ENCODE measurements around the gene ARL3. TPM values are rescaled to one million over a fixed set of nuclear protein-coding genes. Genes with fewer than 3 reads are reported as not detected.

The ARL3 gene
- total RNA-seq, 4 donors from 2014 or later, result 2.2 to 3.4 (median 2.8) TPM

DNA sequence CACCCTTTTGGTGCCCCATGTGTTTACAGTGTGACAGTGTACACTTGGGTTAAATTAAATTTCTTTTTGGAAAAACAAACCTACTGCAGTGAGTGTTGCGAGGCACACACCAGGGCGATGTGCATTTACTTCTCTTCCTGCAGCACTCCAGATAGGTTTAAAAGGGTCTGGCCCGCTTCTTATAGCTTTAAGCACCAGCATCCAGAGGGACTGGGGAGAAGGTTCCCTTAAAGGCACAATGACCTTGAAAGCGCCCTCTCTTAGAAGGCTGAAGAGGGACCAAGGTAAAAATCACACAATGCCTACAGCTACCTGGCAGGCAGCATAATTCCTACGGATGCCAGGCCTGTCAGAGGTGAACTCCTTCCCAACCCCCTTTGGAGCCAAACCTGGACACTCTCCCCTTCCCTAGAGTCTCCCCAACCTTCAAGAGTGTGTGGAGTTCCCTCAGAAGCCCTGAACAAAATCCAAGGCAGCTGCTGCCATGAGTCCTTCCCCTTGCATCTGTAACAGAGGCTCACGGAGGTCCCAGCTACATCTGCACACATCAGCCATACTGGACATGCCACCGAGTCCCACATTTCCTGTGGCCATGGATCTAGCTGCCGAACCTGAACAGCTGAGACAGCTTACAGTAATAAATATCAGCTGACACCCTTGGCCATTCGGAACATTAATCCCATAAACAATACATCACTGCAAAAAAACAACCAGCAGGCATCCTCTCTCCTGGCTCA is 36.7 kb downstream of the ARL3 start:
- peak overlapping the region; percentile 63 to 75 (median 72) for H3K27ac ChIP-seq

DNA sequence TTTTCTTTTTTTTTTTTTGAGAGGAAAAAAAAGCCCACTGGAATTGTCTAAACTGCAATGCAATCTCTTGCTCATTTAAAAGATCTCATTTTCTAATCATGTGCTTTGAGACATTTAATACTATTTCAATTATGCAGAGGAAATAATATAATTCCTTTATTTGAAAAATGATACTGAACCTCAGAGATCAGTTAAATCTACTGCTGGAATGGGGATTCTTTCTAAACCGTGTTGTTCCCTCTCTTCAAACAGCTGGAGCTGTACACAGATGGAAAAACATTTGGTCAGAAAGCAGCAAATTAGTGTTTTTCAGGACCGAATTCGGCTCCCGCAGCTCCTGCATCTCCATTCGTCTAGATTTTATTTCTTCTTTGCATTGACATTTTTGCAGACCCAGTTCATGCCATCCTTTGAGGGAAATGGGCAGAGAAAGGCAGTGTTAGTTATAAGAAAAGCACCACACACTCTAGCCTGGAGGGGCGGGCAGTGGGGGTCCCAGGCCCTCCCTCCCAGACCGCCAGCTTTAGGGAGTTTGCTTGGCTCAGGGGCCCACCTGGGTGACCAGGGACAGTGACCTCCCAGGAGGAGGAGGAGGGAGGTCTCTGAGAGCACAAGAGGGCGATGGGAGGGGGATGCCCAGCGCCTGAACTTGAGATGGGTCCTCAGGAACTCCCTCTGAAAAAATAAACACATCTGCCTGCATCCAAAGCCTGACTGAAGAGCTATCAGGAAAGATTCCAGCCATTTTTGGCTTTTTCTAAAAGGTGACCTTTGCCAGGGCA is 37.5 kb downstream of the ARL3 start:
- no peak for DNase-seq
- intact Hi-C loops (cut with DNase I; ENCODE audit: low total_unique reads) (no loop called here), in situ Hi-C loops (cut with MboI; ENCODE audit: low pct_ligation_motif_present in 1 of 4, low pct_unique_long_range_greater_than_20kb in 1 of 4, low sequenced_read_pairs in 3 of 4) (no loop called here)
- 68 to 73% methylated on average over 5 to 9 of the region's 9 CpGs for WGBS, 2 donors (ENCODE audit: low coverage in 1 of 2)
- H3K27ac ChIP-seq, result peak overlapping the region; percentile 63 to 75 (median 72)
- H3K4me3 ChIP-seq, result no peak overlapping the region
- peaks cover 21 to 58% (median 30%) of the 10 kb centered on the region in 4 donors for H3K4me1 ChIP-seq
- no peaks in the 10 kb centered on the region for H3K9me3 ChIP-seq
- H3K27me3 ChIP-seq, result no peaks in the 10 kb centered on the region
- no peaks in the 10 kb centered on the region for H3K36me3 ChIP-seq
- TF ChIP-seq, protein P1, sequence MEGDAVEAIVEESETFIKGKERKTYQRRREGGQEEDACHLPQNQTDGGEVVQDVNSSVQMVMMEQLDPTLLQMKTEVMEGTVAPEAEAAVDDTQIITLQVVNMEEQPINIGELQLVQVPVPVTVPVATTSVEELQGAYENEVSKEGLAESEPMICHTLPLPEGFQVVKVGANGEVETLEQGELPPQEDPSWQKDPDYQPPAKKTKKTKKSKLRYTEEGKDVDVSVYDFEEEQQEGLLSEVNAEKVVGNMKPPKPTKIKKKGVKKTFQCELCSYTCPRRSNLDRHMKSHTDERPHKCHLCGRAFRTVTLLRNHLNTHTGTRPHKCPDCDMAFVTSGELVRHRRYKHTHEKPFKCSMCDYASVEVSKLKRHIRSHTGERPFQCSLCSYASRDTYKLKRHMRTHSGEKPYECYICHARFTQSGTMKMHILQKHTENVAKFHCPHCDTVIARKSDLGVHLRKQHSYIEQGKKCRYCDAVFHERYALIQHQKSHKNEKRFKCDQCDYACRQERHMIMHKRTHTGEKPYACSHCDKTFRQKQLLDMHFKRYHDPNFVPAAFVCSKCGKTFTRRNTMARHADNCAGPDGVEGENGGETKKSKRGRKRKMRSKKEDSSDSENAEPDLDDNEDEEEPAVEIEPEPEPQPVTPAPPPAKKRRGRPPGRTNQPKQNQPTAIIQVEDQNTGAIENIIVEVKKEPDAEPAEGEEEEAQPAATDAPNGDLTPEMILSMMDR (IDR thresholded peaks at IDR 0.05), result no peak
- no peak for TF ChIP-seq POLR2AphosphoS5 (IDR thresholded peaks at IDR 0.05)
- no peak for TF ChIP-seq POLR2A (IDR thresholded peaks at IDR 0.05)
- no peak for TF ChIP-seq EP300 (IDR thresholded peaks at IDR 0.05; ENCODE audit: low read depth)

More for the DNA sequence above, 36.7 kb downstream of the ARL3 start:
- peaks cover 21 to 58% (median 30%) of the 10 kb centered on the region in 4 donors for H3K4me1 ChIP-seq
- no peaks in the 10 kb centered on the region for H3K9me3 ChIP-seq
- in situ Hi-C loops (cut with MboI; ENCODE audit: low pct_ligation_motif_present in 1 of 4, low pct_unique_long_range_greater_than_20kb in 1 of 4, low sequenced_read_pairs in 3 of 4), result no loop called here
- TF ChIP-seq POLR2A (IDR thresholded peaks at IDR 0.05) (no peak), POLR2AphosphoS5 (IDR thresholded peaks at IDR 0.05) (no peak), EP300 (IDR thresholded peaks at IDR 0.05; ENCODE audit: low read depth) (no peak)
- TF ChIP-seq, protein P1 (IDR thresholded peaks at IDR 0.05), result no peak
- intact Hi-C loops (cut with DNase I; ENCODE audit: low total_unique reads), result no loop called here
- DNase-seq, result peak; percentile 5
- H3K27me3 ChIP-seq, result no peaks in the 10 kb centered on the region
- WGBS, 2 donors (ENCODE audit: low coverage in 1 of 2), result 40 to 79% methylated on average over 1 to 9 of the region's 9 CpGs
- H3K36me3 ChIP-seq, result no peaks in the 10 kb centered on the region
- H3K4me3 ChIP-seq, result no peak overlapping the region

DNA sequence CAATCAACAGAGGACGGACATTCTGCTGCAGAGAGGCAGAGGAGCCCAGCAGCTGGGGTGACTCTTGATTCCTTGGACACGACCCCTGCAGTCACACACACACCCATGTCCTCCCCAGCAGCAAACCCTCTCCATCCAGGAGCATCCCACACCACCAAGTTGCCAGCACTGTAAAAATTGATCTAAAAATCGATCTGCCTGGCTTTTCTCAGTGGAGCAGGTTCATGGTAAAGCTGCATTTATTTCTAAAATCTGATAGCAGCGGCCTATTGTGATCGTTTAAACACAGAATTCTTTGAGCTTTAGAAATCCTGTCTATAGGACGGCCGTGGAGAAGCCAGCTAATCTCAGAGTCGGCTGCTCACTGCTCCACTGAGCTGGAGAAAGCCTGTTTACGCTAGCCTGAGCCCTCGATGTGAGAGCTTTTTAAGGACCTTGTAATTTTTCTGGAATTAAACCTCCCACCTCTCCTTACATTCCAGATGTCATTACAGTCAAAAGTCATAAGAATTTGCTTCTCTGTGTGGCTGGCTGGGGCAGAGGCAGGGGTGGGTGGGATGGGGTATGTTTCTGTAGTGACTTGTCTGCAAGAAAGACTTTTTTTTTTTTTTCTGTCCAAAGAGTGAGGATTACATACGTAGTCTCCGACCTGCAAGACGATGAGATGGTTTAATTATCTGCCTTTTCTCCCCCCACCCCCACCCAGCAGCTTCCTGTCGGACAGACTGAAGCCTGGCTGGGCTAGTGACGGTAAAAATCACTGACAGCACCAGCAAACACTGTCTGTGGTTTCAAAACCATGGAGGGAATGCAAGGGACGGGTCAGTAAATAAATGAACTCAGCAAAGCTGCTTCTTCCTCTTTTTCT is 38.3 kb downstream of the ARL3 start:
- in situ Hi-C loops (cut with MboI; ENCODE audit: low pct_ligation_motif_present in 1 of 4, low pct_unique_long_range_greater_than_20kb in 1 of 4, low sequenced_read_pairs in 3 of 4), result no loop called here
- no peak for DNase-seq

DNA sequence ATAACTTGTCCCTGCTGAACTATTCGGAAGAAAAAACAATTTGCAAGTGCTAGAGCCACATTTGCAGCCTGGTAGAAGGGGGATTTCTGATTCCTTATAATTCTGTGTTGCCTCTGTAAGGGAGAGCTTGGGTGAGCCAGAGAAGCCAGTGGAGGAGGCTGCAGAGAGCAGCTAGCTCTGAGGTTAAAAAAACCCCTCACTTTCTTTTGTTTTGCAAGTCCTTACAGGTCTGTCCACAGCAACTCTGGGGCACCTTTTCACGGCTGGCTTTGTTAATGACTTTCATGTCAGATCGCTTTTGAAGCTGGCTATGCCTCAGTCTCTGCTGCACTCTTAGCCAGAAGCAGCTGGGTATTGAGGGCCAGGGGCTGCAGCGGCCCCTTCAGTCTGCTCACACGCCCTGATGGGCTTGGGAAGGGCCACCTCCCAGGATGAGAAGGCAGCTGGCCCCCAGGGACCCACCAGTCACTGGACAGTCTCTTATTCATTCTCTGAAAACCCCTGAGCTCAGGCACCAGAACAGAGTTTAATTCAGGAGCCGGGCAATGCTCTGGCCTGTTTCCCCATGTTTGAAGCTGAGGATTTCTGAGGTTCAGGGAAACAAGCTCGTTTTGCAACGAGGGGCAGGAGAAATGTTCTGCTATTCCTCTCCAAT is 39.1 kb downstream of the ARL3 start:
- no peak for TF ChIP-seq EP300 (IDR thresholded peaks at IDR 0.05; ENCODE audit: low read depth)
- TF ChIP-seq, protein P1 (IDR thresholded peaks at IDR 0.05), result no peak
- no peak for TF ChIP-seq POLR2A (IDR thresholded peaks at IDR 0.05)
- no peak for TF ChIP-seq POLR2AphosphoS5 (IDR thresholded peaks at IDR 0.05)
- no peaks in the 10 kb centered on the region for H3K27me3 ChIP-seq
- peaks cover 21 to 58% (median 30%) of the 10 kb centered on the region in 4 donors for H3K4me1 ChIP-seq
- no peaks in the 10 kb centered on the region for H3K36me3 ChIP-seq
- WGBS, 2 donors (ENCODE audit: low coverage in 1 of 2), result 60% methylated on average over 8 of the region's 8 CpGs; no CpG with 5 or more reads in 1 of the 2 donors
- intact Hi-C loops (cut with DNase I; ENCODE audit: low total_unique reads), result no loop called here
- in situ Hi-C loops (cut with MboI; ENCODE audit: low pct_ligation_motif_present in 1 of 4, low pct_unique_long_range_greater_than_20kb in 1 of 4, low sequenced_read_pairs in 3 of 4), result no loop called here
- DNase-seq, result no peak
- no peaks in the 10 kb centered on the region for H3K9me3 ChIP-seq
- peak overlapping the region; percentile 63 to 75 (median 72) for H3K27ac ChIP-seq
- no peak overlapping the region for H3K4me3 ChIP-seq

More for the DNA sequence above, 38.3 kb downstream of the ARL3 start:
- no peaks in the 10 kb centered on the region for H3K9me3 ChIP-seq
- H3K4me3 ChIP-seq, result no peak overlapping the region
- intact Hi-C loops (cut with DNase I; ENCODE audit: low total_unique reads), result no loop called here
- peak in 1 of 3 donors; percentile 9 for TF ChIP-seq POLR2AphosphoS5 (IDR thresholded peaks at IDR 0.05)
- TF ChIP-seq EP300 (IDR thresholded peaks at IDR 0.05; ENCODE audit: low read depth), result no peak
- 38 to 51% methylated on average over 14 to 16 of the region's 16 CpGs for WGBS, 2 donors (ENCODE audit: low coverage in 1 of 2)
- H3K27ac ChIP-seq, result peak overlapping the region; percentile 63 to 75 (median 72)
- no peaks in the 10 kb centered on the region for H3K27me3 ChIP-seq
- H3K4me1 ChIP-seq, result peaks cover 21 to 58% (median 30%) of the 10 kb centered on the region in 4 donors
- no peaks in the 10 kb centered on the region for H3K36me3 ChIP-seq
